ENCODE data around the gene RGS16.

RGS16 gene

GRCh38 chr1:182603646-182604174 is 479 bp downstream of the RGS16 start (continued):
- peak; percentile 30 for TF ChIP-seq ZNF335 (tag by site-specific recombination; conservative IDR thresholded peaks at IDR 0.05)
- no peak for TF ChIP-seq TRIM28 (IDR thresholded peaks at IDR 0.05; ENCODE audit: borderline replicate concordance, low read length)
- no peak for TF ChIP-seq ZNF391 (tag by site-specific recombination; IDR thresholded peaks at IDR 0.05; ENCODE audit: borderline replicate concordance, low read depth)

GRCh38 chr1:182602935-182603645 is 1.1 kb downstream of the RGS16 start:
- ChIA-PET CTCF (interaction anchor here (0.7 to 15.6 kb wide), 7 partner anchors 8 to 522 kb away, joined by 3 to 668 read pairs (median 3); partner anchors contain the start of gene NPL), POLR2A (interaction anchor here (0.8 to 1.1 kb wide), 2 partner anchors 14 to 182 kb away, joined by 4 to 5 read pairs; no protein-coding TSS in a partner anchor)
- H3K4me1 ChIP-seq (ENCODE audit: control insufficient read depth, insufficient read depth, low read length), result peaks cover 4% of the 10 kb centered on the region; the same call in 1 of the 2 replicates
- H3K27ac ChIP-seq (ENCODE audit: extremely low read depth, low read depth, low read length), result peak overlapping the region; percentile 70; the same call in 1 of the 2 replicates
- no peaks in the 10 kb centered on the region for H3K9me3 ChIP-seq (ENCODE audit: control insufficient read depth, insufficient read depth, low read depth, low read length)
- H3K36me3 ChIP-seq (ENCODE audit: control insufficient read depth in 2 of 2, insufficient read depth in 1 of 2, low read length in 2 of 2), result peaks cover 17 to 46% of the 10 kb centered on the region in 2 experiments; a peak in 2 of 3 replicates
- H3K4me3 ChIP-seq (ENCODE audit: low read depth, low read length), result no peak overlapping the region
- TF ChIP-seq ZBTB44 (tag by site-specific recombination; IDR thresholded peaks at IDR 0.05), result no peak
- TF ChIP-seq ZNF704 (tag by site-specific recombination; IDR thresholded peaks at IDR 0.05), result no peak
- TF ChIP-seq ZNF645 (tag by site-specific recombination; IDR thresholded peaks at IDR 0.05), result no peak
- TF ChIP-seq ZNF121 (tag by site-specific recombination; IDR thresholded peaks at IDR 0.05), result no peak
- TF ChIP-seq ZNF560 (tag by site-specific recombination; IDR thresholded peaks at IDR 0.05; ENCODE audit: borderline replicate concordance), result no peak
- TF ChIP-seq, protein P1, sequence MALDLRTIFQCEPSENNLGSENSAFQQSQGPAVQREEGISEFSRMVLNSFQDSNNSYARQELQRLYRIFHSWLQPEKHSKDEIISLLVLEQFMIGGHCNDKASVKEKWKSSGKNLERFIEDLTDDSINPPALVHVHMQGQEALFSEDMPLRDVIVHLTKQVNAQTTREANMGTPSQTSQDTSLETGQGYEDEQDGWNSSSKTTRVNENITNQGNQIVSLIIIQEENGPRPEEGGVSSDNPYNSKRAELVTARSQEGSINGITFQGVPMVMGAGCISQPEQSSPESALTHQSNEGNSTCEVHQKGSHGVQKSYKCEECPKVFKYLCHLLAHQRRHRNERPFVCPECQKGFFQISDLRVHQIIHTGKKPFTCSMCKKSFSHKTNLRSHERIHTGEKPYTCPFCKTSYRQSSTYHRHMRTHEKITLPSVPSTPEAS (tag by site-specific recombination; IDR thresholded peaks at IDR 0.05), result no peak
- no peak for TF ChIP-seq ZNF366 (tag by site-specific recombination; conservative IDR thresholded peaks at IDR 0.05)
- no peak for TF ChIP-seq ZNF223 (tag by site-specific recombination; IDR thresholded peaks at IDR 0.05)
- TF ChIP-seq ZNF600 (tag by site-specific recombination; IDR thresholded peaks at IDR 0.05), result peak; percentile 44
- TF ChIP-seq ZFHX2 (tag by site-specific recombination; conservative IDR thresholded peaks at IDR 0.05), result peak; percentile 10; the same call in 1 of the 2 replicates
- no peak for TF ChIP-seq ZNF549 (tag by site-specific recombination; IDR thresholded peaks at IDR 0.05)
- no peak for TF ChIP-seq ZNF248 (tag by site-specific recombination; IDR thresholded peaks at IDR 0.05)
- TF ChIP-seq ZNF610 (tag by site-specific recombination; IDR thresholded peaks at IDR 0.05; ENCODE audit: borderline replicate concordance), result no peak
- TF ChIP-seq YY1 (tag by site-specific recombination; IDR thresholded peaks at IDR 0.05), result no peak
- no peak for TF ChIP-seq MZF1 (tag by site-specific recombination; IDR thresholded peaks at IDR 0.05; ENCODE audit: borderline replicate concordance)
- TF ChIP-seq GLIS1 (tag by site-specific recombination; IDR thresholded peaks at IDR 0.05), result peak; percentile 9; the same call in 1 of the 2 replicates
- no peak for TF ChIP-seq ZNF37A (tag by site-specific recombination; IDR thresholded peaks at IDR 0.05)
- no peak for TF ChIP-seq ZNF169 (tag by site-specific recombination; IDR thresholded peaks at IDR 0.05)
- no peak for TF ChIP-seq GFI1B (tag by site-specific recombination; IDR thresholded peaks at IDR 0.05)
- TF ChIP-seq ZNF777 (tag by site-specific recombination; IDR thresholded peaks at IDR 0.05; ENCODE audit: borderline replicate concordance), result no peak
- no peak for TF ChIP-seq ZBTB20 (tag by site-specific recombination; IDR thresholded peaks at IDR 0.05)
- no peak for TF ChIP-seq ZNF292 (tag by site-specific recombination; IDR thresholded peaks at IDR 0.05; ENCODE audit: borderline replicate concordance, low read depth)
- 0 out of 2 replicates have a peak, but pooled peaks have one; percentile 16 for TF ChIP-seq IKZF3 (tag by site-specific recombination; IDR thresholded peaks at IDR 0.05)
- TF ChIP-seq ZFP3 (tag by site-specific recombination; IDR thresholded peaks at IDR 0.05; ENCODE audit: low read depth), result no peak
- 0 out of 2 replicates have a peak, but pooled peaks have one; percentile 46 for TF ChIP-seq ZNF561 (tag by site-specific recombination; IDR thresholded peaks at IDR 0.05; ENCODE audit: borderline replicate concordance)
- TF ChIP-seq, protein P2, sequence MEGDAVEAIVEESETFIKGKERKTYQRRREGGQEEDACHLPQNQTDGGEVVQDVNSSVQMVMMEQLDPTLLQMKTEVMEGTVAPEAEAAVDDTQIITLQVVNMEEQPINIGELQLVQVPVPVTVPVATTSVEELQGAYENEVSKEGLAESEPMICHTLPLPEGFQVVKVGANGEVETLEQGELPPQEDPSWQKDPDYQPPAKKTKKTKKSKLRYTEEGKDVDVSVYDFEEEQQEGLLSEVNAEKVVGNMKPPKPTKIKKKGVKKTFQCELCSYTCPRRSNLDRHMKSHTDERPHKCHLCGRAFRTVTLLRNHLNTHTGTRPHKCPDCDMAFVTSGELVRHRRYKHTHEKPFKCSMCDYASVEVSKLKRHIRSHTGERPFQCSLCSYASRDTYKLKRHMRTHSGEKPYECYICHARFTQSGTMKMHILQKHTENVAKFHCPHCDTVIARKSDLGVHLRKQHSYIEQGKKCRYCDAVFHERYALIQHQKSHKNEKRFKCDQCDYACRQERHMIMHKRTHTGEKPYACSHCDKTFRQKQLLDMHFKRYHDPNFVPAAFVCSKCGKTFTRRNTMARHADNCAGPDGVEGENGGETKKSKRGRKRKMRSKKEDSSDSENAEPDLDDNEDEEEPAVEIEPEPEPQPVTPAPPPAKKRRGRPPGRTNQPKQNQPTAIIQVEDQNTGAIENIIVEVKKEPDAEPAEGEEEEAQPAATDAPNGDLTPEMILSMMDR (tag by site-specific recombination; IDR thresholded peaks at IDR 0.05), result no peak
- no peak for TF ChIP-seq ZNF558 (tag by site-specific recombination; IDR thresholded peaks at IDR 0.05)

Measured in HEK293 (cell line).